ENCODE measurements around the gene FAM3D.

GRCh38 chr3:58686847-58687246 is 20.3 kb upstream of the FAM3D start:
- TF ChIP-seq CTCF (optimal IDR thresholded peaks at IDR 0.05 in 1 of 3, IDR thresholded peaks at IDR 0.05 in 1 of 3, conservative IDR thresholded peaks at IDR 0.05 in 1 of 3; ENCODE audit: extremely low read depth in 1 of 3, insufficient read depth in 2 of 3, low read length in 3 of 3) (no peak), EZH2 (IDR thresholded peaks at IDR 0.05; ENCODE audit: low read length) (no peak)

All from keratinocyte (primary cell).